ENCODE data around the gene SP1.

Gene SP1

GRCh38 chr12:53451661-53452158 is 71.7 kb downstream of the SP1 start, which contains the start of gene PCBP2 (continued):
- 0 out of 2 replicates have a peak, but pooled peaks have one; percentile 60 for TF ChIP-seq ZSCAN5A (tag by site-specific recombination; IDR thresholded peaks at IDR 0.05)
- no peak for TF ChIP-seq ZNF426 (tag by site-specific recombination; IDR thresholded peaks at IDR 0.05)
- TF ChIP-seq SP7 (tag by site-specific recombination; IDR thresholded peaks at IDR 0.05), result peak; percentile 92
- TF ChIP-seq ZNF175 (tag by site-specific recombination; IDR thresholded peaks at IDR 0.05), result no peak
- no peak for TF ChIP-seq ZNF664 (tag by site-specific recombination; IDR thresholded peaks at IDR 0.05)
- peak; percentile 77 for TF ChIP-seq ZBTB8A (tag by site-specific recombination; IDR thresholded peaks at IDR 0.05)
- TF ChIP-seq ZNF19 (tag by site-specific recombination; IDR thresholded peaks at IDR 0.05; ENCODE audit: low read depth), result no peak
- no peak for TF ChIP-seq ZNF280D (tag by site-specific recombination; IDR thresholded peaks at IDR 0.05)
- no peak for TF ChIP-seq ZNF404 (tag by site-specific recombination; IDR thresholded peaks at IDR 0.05)
- no peak for TF ChIP-seq ZBTB20 (tag by site-specific recombination; IDR thresholded peaks at IDR 0.05)
- TF ChIP-seq KLF1 (tag by site-specific recombination; IDR thresholded peaks at IDR 0.05), result peak; percentile 58
- no peak for TF ChIP-seq ZNF221 (tag by site-specific recombination; IDR thresholded peaks at IDR 0.05; ENCODE audit: borderline replicate concordance)
- no peak for TF ChIP-seq ZNF133 (tag by site-specific recombination; IDR thresholded peaks at IDR 0.05)
- no peak for TF ChIP-seq ZNF155 (tag by site-specific recombination; IDR thresholded peaks at IDR 0.05)
- peak; percentile 54 for TF ChIP-seq ZXDB (tag by site-specific recombination; IDR thresholded peaks at IDR 0.05)
- TF ChIP-seq ZNF549 (tag by site-specific recombination; IDR thresholded peaks at IDR 0.05), result no peak
- no peak for TF ChIP-seq ZNF114 (tag by site-specific recombination; IDR thresholded peaks at IDR 0.05)
- TF ChIP-seq ZSCAN4 (tag by site-specific recombination; IDR thresholded peaks at IDR 0.05), result no peak
- TF ChIP-seq ZNF433 (tag by site-specific recombination; IDR thresholded peaks at IDR 0.05; ENCODE audit: low read depth), result no peak
- TF ChIP-seq INSM2 (tag by site-specific recombination; IDR thresholded peaks at IDR 0.05), result peak; percentile 83
- TF ChIP-seq ZNF24 (tag by site-specific recombination; IDR thresholded peaks at IDR 0.05), result peak; percentile 91; the same call in 1 of the 2 replicates
- TF ChIP-seq ZNF626 (tag by site-specific recombination; IDR thresholded peaks at IDR 0.05), result no peak
- 0 out of 2 replicates have a peak, but pooled peaks have one; percentile 20 for TF ChIP-seq REST (tag by site-specific recombination; IDR thresholded peaks at IDR 0.05)
- no peak for TF ChIP-seq ZNF529 (tag by site-specific recombination; IDR thresholded peaks at IDR 0.05; ENCODE audit: insufficient replicate concordance)
- TF ChIP-seq PATZ1 (tag by site-specific recombination; IDR thresholded peaks at IDR 0.05), result peak; percentile 92
- no peak for TF ChIP-seq ZNF837 (tag by site-specific recombination; IDR thresholded peaks at IDR 0.05)
- no peak for TF ChIP-seq ZNF555 (tag by site-specific recombination; conservative IDR thresholded peaks at IDR 0.05)
- no peak for TF ChIP-seq ZNF548 (tag by site-specific recombination; IDR thresholded peaks at IDR 0.05)
- no peak for TF ChIP-seq ZNF514 (tag by site-specific recombination; IDR thresholded peaks at IDR 0.05)

Data from HEK293 (cell line).